Ishikawa (cell line): ENCODE measurements around the gene SESN2.

ENCODE experiments used
- CEBPB ChIP-seq: IDR thresholded peaks from 2 replicates; pipeline ENCODE4 v1.6.1; 2012
- CREB1 ChIP-seq: IDR thresholded peaks from 2 replicates; pipeline ENCODE4 v1.6.1; 2012; ENCODE audit warnings: low read depth
- EGR1 ChIP-seq: IDR thresholded peaks from 2 replicates; pipeline ENCODE4 v1.6.1; 2012
- EP300 ChIP-seq: IDR thresholded peaks from 2 replicates; pipeline ENCODE4 v1.6.1; 2012; ENCODE audit warnings: borderline replicate concordance
- FOXM1 ChIP-seq: IDR thresholded peaks from 2 replicates; pipeline ENCODE4 v1.6.1; 2012; ENCODE audit warnings: low read depth, borderline replicate concordance
- MAX ChIP-seq: IDR thresholded peaks from 2 replicates; pipeline ENCODE4 v1.6.1; 2012
- NFIC ChIP-seq: IDR thresholded peaks from 2 replicates; pipeline ENCODE4 v1.6.1; 2012
- RAD21 ChIP-seq: IDR thresholded peaks from 2 replicates; pipeline ENCODE4 v1.6.1; 2012; ENCODE audit warnings: low read depth
- REST ChIP-seq: IDR thresholded peaks from 2 replicates; pipeline ENCODE4 v1.6.1; 2012; ENCODE audit warnings: low read depth, mild to moderate bottlenecking
- TAF1 ChIP-seq: IDR thresholded peaks from 2 replicates; pipeline ENCODE4 v1.6.1; 2012; ENCODE audit warnings: low read depth, mild to moderate bottlenecking
- TCF12 ChIP-seq: IDR thresholded peaks from 2 replicates; pipeline ENCODE4 v1.6.1; 2012; ENCODE audit warnings: low read depth
- TEAD4 ChIP-seq: IDR thresholded peaks from 2 replicates; pipeline ENCODE4 v1.6.1; 2012
- YY1 ChIP-seq: IDR thresholded peaks from 2 replicates; pipeline ENCODE4 v1.6.1; 2012; ENCODE audit warnings: low read depth
- ZBTB7A ChIP-seq: IDR thresholded peaks from 2 replicates; pipeline ENCODE4 v1.6.1; 2012; ENCODE audit warnings: low read depth
- TF ChIP-seq, protein P1 (sequence below): IDR thresholded peaks from 2 replicates; pipeline ENCODE4 v1.6.1; 2012

Gene SESN2

DNA sequence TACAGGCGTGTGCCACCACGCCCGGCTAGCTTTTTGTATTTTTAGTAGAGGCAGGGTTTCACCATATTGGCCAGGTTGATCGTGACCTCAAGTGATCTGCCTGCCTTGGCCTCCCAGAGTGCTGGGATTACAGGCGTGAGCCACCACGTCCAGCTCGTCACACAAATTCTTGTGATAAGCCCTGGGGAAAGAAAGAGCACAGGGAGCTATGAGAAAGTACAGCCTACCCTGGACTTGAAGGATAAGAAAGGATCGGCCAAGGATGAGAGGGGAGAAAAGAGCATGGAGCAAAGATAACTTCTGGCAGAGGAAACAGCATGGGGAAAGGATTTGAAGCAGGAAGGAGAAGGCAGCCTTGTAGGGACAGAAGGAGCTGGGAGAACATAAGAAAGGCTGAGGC is 29.2 kb downstream of the SESN2 start:
- no peak for TF ChIP-seq EGR1
- TF ChIP-seq RAD21: no peak
- TF ChIP-seq YY1: no peak
- TF ChIP-seq MAX: no peak
- TF ChIP-seq, protein P1, sequence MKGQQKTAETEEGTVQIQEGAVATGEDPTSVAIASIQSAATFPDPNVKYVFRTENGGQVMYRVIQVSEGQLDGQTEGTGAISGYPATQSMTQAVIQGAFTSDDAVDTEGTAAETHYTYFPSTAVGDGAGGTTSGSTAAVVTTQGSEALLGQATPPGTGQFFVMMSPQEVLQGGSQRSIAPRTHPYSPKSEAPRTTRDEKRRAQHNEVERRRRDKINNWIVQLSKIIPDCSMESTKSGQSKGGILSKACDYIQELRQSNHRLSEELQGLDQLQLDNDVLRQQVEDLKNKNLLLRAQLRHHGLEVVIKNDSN: no peak
- TF ChIP-seq TAF1: no peak
- no peak for TF ChIP-seq TCF12
- TF ChIP-seq TEAD4: no peak
- TF ChIP-seq FOXM1: no peak
- no peak for TF ChIP-seq CEBPB
- no peak for TF ChIP-seq CREB1
- no peak for TF ChIP-seq ZBTB7A
- no peak for TF ChIP-seq REST
- no peak for TF ChIP-seq EP300

DNA sequence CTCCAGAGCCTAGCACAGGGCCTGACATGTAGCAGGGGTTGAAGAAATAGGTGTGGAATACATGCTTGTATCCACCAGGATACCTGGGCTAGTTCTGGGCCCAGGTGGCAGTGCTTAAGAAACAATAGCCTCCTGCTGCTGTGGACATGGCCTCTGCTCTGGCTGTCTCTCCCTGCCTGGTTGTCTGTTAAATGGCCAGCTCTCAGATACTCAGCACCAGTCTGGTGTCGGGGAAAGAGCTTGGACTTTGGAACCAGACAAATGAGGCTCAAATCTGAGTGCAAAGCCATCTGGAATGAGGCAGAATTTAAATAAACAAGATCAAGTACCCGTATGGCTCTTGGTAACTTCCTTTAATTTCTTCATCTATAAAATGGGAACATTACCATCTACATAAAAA is 31.5 kb downstream of the SESN2 start:
- TF ChIP-seq CEBPB (no peak), EGR1 (no peak), EP300 (no peak), RAD21 (no peak), MAX (no peak), NFIC (no peak), TCF12 (no peak), YY1 (no peak), TAF1 (no peak), TEAD4 (no peak), CREB1 (no peak), REST (no peak), ZBTB7A (no peak)
- TF ChIP-seq, protein P1: no peak

DNA sequence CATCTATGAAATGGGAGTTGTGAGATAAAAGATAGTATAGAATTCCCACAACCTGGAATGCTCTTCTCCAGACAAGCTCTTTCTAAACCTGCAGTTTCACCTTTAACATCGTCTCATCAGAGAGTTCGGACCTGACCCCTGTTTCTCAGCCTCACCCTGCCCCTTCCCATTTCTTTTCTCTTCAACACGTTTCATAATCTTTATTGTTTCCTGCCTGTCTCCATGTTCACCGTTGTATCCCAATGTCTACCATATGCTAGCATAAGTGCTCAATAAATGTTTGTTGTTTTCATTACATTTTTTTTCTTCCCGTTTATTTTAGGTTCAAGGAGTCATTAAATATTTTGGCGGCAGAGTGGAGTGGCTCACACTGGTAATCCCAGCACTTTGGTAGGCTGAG is 32.4 kb downstream of the SESN2 start:
- TF ChIP-seq EGR1: no peak
- TF ChIP-seq, protein P1: no peak

DNA sequence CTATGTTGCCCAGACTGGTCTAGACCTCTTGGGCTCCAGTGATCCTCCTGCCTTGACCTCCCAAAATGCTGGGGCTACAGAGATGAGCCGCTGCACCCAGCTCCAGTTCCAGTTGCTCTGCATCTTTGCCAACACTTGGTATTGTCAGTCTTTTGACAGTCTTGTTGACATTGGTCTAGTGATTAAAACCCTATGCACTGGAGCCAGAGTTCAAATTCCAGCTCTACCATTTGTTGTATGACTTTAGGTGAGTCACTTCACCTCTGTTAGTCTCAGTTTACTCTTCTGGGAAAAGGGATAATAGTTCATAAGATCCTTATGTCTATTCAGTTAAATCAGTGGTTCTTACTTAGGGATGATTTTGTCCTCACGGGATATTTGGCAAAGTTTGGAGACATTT is 36.6 kb downstream of the SESN2 start:
- TF ChIP-seq FOXM1: no peak
- TF ChIP-seq, protein P1: no peak
- no peak for TF ChIP-seq RAD21
- no peak for TF ChIP-seq EP300
- TF ChIP-seq MAX: no peak
- no peak for TF ChIP-seq REST
- no peak for TF ChIP-seq NFIC
- TF ChIP-seq TCF12: no peak
- TF ChIP-seq CREB1: no peak
- no peak for TF ChIP-seq CEBPB
- no peak for TF ChIP-seq YY1
- no peak for TF ChIP-seq TEAD4
- no peak for TF ChIP-seq TAF1
- TF ChIP-seq ZBTB7A: no peak
- no peak for TF ChIP-seq EGR1
